Measurements from ENCODE around the gene ADGRG3.

The ADGRG3 gene

DNA sequence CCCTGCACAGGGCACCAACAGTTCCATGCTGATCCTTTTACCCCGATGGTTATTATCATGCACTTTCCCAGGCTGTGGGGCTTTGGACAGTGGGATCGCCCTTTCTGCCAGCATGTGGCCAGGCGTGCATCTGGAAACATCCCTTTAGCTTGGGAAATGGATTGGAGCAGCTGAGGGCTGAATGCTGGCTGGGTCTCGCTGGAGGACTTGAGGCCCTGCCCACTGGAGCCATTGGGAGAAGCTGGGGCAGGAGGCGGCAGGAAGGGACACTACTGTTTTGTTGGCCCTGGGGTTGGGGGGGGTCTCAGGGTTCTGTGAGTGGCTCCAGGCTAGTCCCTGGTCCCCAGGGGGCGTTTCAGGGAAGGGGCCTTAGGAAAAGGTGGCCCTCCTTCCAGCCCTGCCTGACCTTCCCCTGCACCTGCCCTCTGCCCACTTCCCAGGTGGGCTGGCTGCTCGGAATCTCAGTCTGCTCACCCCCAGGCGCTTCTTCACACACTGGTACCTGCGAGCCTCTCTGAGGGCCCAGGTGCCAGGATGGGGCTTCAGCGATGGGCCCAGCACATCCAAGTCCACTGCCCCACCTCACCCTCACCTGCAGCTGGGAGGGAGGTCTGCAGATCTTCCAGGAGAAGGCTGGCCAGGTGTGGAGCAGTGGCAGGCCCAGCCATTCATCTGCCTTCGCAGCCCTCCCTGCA is 1.6 kb upstream of the ADGRG3 start:
- no peak for ATAC-seq
- TF ChIP-seq ESRRG (CRISPR knock-in tag; IDR thresholded peaks at IDR 0.05) = no peak
- TF ChIP-seq ZNF565 (CRISPR knock-in tag; conservative IDR thresholded peaks at IDR 0.05; ENCODE audit: low read depth) = no peak
- no peak for TF ChIP-seq OSR1 (CRISPR knock-in tag; IDR thresholded peaks at IDR 0.05)
- no peak for TF ChIP-seq CSDC2 (CRISPR knock-in tag; IDR thresholded peaks at IDR 0.05)
- no peak for TF ChIP-seq TSHZ2 (CRISPR knock-in tag; IDR thresholded peaks at IDR 0.05)
- no peak for TF ChIP-seq ZNF70 (CRISPR knock-in tag; IDR thresholded peaks at IDR 0.05)
- no peak for TF ChIP-seq TCF4 (CRISPR knock-in tag; IDR thresholded peaks at IDR 0.05; ENCODE audit: borderline replicate concordance)
- no peak for TF ChIP-seq ZC3H10 (CRISPR knock-in tag; IDR thresholded peaks at IDR 0.05)
- no peak for TF ChIP-seq SNAI2 (CRISPR knock-in tag; IDR thresholded peaks at IDR 0.05)

DNA sequence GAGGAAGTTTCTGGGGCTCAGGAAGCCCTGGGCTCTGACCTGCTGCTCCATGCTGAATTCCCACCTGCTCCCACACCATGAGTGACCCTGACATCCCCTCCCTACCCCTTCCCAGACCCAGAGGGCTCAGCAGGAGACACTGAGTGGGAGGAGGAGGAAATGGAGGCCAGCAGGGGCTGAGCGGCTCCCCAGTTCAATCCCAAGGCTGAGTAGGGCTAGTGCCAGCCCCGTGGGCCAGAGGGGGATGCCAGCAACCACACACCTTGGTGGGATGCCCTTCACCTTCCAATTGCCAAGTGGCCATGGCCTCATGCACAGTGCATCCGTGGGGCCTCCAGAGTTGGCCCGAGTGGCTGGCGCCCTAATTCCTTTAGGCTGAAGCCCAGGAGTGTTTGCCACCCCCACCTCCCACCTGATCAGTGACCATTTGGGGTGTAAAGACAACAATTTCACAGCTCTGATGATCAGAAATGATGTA is 1.0 kb upstream of the ADGRG3 start:
- no peak for TF ChIP-seq CSDC2 (CRISPR knock-in tag; IDR thresholded peaks at IDR 0.05)
- no peak for TF ChIP-seq ISL1 (CRISPR knock-in tag; IDR thresholded peaks at IDR 0.05)
- no peak for TF ChIP-seq GLIS3 (CRISPR knock-in tag; IDR thresholded peaks at IDR 0.05)
- TF ChIP-seq ZNF565 (CRISPR knock-in tag; conservative IDR thresholded peaks at IDR 0.05; ENCODE audit: low read depth) = no peak
- TF ChIP-seq ZNF8 (CRISPR knock-in tag; IDR thresholded peaks at IDR 0.05) = no peak
- TF ChIP-seq, protein P1, sequence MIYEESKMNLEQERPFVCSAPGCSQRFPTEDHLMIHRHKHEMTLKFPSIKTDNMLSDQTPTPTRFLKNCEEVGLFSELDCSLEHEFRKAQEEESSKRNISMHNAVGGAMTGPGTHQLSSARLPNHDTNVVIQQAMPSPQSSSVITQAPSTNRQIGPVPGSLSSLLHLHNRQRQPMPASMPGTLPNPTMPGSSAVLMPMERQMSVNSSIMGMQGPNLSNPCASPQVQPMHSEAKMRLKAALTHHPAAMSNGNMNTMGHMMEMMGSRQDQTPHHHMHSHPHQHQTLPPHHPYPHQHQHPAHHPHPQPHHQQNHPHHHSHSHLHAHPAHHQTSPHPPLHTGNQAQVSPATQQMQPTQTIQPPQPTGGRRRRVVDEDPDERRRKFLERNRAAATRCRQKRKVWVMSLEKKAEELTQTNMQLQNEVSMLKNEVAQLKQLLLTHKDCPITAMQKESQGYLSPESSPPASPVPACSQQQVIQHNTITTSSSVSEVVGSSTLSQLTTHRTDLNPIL (CRISPR knock-in tag; IDR thresholded peaks at IDR 0.05; ENCODE audit: low read depth) = no peak
- no peak for TF ChIP-seq ESRRG (CRISPR knock-in tag; IDR thresholded peaks at IDR 0.05)
- TF ChIP-seq OSR1 (CRISPR knock-in tag; IDR thresholded peaks at IDR 0.05) = no peak
- no peak for TF ChIP-seq TSHZ2 (CRISPR knock-in tag; IDR thresholded peaks at IDR 0.05)
- no peak for TF ChIP-seq RARB (CRISPR knock-in tag; IDR thresholded peaks at IDR 0.05)
- TF ChIP-seq ZFP30 (CRISPR knock-in tag; IDR thresholded peaks at IDR 0.05) = no peak
- TF ChIP-seq ZNF70 (CRISPR knock-in tag; IDR thresholded peaks at IDR 0.05) = no peak
- ATAC-seq = no peak

DNA sequence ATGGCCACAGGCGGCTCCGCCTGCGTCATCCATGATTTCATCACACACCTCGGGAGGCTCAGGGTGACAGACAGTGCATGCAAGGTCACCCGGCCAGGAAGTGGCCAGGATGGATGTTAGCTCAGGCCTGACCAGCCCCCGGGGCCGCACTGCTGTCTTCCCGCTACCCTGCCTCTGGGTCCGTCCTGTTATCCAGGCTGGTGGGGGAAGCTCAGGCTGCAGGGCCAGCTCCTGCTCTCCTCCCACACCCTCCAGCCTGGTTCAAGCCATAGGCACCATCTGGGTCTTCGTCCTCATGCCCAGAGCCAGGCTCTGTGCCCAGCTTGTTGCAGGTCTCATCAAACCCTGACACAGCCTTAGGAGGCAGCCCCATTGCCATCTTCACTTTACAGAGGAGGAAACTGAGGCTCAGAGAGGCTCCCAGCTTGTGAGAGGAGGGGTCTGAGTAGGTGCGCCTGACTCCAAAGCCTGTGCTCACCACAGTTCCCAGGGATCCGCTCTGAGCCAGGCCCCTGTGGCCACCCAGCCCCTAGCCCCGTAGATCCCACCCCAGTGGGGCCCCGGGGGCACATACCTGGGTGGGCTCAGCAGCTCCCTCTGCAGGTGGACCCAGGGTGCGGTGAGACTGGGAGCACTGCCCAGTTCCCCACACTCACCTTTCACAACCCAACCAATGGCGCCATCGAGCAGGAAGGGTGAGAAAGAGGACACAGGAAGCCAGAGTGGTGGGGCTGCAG is 412 bp upstream of the ADGRG3 start:
- ATAC-seq = no peak

More for the DNA sequence above, 412 bp upstream of the ADGRG3 start:
- TF ChIP-seq ESRRG (CRISPR knock-in tag; IDR thresholded peaks at IDR 0.05) (no peak), ZNF565 (CRISPR knock-in tag; conservative IDR thresholded peaks at IDR 0.05; ENCODE audit: low read depth) (no peak), GLIS3 (CRISPR knock-in tag; IDR thresholded peaks at IDR 0.05) (no peak), ZNF70 (CRISPR knock-in tag; IDR thresholded peaks at IDR 0.05) (no peak), CSRNP3 (CRISPR knock-in tag; IDR thresholded peaks at IDR 0.05) (no peak), ZNF8 (CRISPR knock-in tag; IDR thresholded peaks at IDR 0.05) (no peak)
